Activated CD4-positive, alpha-beta T cell treated with anti-CD3 and anti-CD28 coated beads, Interleukin-2, amount 50 U/mL, for 48 hours (primary cell): ENCODE measurements around the gene TMEM240.
"Not testable (repeated sequence)": the region's sequence is repeated elsewhere in the genome, so short reads cannot be mapped to it uniquely, and the experiment has no call there.

Source experiments
- DNase-seq, 2 experiments: peaks; one replicate each; pipeline ENCODE4 v3.0.0-alpha.2; 2020

Gene TMEM240

DNA sequence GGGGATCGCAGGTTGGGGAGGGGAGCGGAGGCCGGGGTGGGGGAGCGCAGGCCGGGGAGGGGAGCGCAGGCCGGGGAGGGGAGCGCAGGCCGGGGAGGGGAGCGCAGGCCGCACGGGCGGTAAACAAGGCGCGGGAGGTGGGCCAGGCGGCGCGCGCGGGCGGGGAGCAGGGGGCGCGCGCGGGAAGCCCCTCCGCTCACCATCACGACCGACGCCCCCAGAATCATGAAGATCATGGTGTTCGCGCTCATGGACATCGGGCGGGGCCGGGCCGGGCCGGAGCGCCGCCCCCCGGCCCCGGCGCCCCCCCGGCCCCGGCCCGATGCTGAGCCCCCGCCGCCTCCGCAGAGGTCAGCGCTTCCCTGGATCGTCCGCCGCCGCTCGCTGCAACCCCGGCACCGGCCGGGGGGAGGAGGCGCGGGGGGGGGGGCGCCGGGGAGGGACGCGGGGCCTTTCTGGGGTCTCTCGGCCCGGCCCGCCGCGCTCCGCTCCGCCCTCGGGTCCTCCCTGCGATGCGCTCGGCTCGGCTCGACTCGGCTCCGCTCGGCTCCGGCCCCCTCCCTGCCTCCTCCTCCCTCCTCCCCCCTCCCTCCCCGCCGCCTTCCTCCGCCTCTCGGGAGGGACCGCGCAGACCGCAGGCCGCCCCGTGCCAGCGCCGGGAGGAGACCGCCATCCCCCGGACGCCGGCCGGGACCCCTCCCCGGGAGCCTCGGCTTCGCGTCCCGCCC is at the start of gene TMEM240:
TMEM240 (minus strand) TSS at position 535 of the 728 bp plus-strand sequence; CDS start at position 257, 278 bp downstream.
- peak; percentile 57 to 64 for DNase-seq

GRCh38 chr1:1583347-1584010 is 43.1 kb upstream of the TMEM240 start:
- no peak for DNase-seq

- DNase-seq: no peak
These were observed 42.3 kb upstream of the TMEM240 start for GRCh38 chr1:1582585-1583346.

DNA sequence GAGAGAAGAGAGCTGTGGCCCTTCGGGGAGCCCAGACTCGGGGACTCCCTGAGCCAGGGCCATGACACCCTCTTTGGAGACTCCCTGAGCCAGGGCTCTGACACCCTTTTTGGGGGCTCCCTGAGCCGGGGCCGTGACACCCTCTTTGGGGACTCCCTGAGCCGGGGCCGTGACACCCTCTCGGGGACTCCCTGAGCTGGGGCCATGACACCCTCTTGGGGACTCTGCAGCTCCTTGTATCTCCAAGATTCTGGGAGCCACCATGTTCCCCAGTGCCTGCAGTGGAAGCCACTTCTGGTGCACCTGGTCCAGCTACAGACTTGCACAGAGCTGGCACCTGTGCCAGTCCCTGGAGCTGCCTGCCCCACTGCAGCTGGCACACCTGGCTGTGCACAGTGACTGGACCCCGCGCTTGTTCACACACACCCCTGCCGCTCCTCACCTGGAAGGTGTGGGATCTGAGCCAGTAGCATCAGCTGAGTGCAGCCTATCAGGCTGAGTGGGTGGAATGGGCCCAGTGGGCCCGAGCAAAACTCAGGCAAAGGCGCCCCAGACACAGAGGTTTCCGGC is 38.0 kb upstream of the TMEM240 start:
- DNase-seq: no peak

GRCh38 chr1:1577367-1578011 is 37.1 kb upstream of the TMEM240 start:
- DNase-seq: no peak

DNA sequence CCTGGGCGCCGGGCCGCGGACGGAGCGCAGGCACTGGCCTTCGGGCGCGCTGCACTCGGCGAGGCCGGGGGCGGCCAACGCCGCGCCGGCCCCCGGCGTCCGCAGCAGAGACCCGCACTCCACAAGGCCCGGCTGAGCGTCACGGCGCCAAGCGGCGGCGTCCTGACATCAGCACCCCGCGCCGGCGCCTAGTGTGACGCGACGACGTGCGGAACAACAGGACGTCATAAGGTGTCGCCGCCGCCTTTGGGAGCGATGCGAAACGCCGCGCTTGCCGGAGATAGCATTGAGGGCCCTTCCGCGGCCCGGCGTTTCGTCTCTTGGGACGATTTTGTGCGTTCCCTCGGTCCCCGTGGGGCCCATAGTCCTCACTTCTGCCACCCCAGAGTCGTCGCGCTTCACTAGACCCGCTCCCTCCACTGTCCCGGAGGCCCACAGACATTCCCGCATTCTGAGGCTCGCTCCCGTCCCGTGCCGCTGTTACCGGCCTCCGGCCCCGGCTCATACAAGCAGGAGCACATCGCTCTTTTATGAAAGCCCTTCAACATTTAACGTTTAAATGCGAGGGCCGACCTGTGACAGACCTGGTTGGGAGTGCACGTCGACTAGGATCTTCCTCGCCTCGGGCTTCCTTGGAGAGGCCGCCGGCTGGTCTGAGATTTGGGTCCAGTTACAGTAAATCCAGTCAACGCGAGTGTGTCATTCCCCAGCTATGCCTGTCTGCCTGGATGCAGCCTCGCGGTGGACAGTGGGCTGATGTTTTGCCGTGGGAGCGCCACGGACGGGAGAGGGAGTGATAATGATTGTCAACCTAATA is 34.5 kb upstream of the TMEM240 start, which contains the start of gene SSU72:
SSU72 (minus strand) TSS at position 143 of the 817 bp plus-strand sequence. CDS start 306 bp downstream, outside the sequence.
- DNase-seq: peak; percentile 92 to 93

DNA sequence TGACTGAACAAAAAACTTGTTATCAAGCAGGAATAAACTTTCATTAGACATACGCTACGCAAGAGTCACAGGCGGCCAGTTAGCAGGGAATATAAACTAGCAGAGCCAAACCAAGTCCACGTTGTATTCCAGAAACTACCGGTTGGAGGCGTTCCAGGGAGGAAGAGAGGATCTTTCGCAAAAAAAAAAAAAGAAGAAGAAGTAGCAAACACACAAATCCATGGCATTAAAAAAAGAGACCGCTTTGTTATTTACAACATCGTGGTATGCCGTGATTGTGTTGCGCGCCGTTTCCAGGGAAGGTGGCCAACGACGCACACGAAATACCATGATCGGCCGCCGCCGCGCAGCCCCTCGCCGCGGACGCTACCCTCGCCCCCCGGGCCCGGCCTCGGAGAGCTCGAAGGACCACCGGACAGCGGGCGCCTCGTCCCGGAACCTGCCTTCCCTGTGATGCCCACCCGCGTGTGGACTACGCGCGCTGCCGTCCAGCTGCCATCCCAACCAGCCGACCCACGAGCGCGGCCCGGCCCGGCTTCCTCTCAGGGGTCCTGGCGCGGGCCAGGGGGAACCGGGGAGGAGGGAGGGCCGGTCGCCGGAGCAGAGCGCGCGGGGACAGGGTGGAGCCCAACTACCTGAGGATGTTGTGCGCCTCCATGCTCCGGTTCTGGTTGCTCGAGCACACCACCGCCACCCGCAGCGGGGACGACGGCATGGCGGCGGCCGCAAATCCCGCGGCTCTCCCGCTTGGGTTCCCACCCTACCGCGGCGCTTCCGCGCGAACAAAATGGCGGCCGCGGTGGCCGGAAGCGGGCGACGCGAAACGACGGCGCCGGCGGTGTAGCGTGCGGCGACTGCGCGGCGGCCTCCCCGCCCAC is 33.7 kb upstream of the TMEM240 start:
- DNase-seq: peak; percentile 67

DNA sequence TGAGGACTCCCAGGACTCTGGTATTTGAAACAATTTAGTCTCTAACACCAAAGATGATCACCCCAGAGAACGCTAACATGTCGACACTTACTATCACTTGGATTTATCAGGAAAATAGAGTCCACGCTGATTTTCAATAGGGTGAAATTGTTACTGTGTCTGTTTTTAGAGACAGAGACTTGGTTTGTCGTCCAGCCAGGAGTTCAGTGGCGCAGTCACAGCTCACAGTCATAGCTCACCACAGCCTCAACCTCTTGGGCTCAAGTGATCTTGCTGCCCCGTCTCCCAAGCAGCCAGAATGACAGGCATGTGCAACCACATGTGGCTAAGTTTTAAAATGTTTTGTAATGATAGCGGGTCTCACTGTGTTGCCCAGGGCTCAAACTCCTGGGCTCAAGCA is 28.9 kb upstream of the TMEM240 start:
- no peak for DNase-seq

- DNase-seq: no peak
These were observed 27.5 kb upstream of the TMEM240 start for GRCh38 chr1:1567891-1568291.

DNA sequence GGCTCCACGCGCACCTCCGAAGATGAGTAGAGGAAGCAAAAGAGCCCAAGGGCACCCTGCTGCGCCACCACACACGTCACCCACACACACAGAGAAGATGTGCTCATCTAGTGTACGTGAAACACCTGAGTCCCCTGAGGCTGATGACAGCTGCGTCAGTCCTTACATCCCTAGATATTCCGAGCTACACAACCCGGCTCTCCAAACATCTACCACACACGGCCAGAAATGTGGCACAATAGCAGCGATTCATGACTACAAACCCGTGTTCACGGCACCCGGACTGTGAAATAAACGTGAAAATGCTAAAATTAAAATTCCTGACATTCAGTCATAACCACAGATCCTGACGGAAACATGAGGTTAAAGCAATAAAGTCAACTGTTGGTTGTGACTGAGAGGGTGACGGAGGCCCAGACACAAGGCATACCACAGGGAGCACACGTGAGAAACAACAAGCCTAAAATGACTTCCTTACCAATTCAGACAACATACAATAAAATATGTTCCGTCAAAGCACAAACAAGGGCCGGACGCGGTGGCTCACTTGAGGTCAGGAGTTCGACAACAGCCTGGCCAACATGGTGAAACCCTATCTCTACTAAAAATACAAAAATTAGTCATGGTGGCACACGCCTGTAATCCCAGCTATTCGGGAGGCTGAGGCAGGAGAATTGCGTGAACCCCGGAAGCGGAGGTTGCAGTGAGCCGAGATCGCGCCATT is 26.9 kb upstream of the TMEM240 start:
- DNase-seq: no peak

DNA sequence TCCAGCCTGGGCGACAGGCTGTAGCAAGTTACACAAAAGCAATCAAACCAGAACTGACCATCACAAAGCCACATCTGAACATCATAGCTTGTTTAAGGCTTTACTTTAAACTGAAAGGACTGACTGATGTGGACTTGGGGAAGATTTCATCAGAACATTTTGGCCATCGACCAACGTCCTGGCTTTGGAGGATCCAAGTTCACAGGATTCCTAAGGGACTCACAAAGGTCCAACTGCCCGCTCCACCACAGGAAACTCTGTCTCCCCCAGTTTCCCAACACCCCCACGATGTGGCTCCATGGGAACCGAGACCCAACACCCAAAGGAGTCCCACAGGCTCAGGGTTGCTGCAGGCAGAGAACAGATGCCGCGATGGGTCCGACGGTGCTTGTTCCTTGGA is 24.9 kb upstream of the TMEM240 start:
- no peak for DNase-seq

DNA sequence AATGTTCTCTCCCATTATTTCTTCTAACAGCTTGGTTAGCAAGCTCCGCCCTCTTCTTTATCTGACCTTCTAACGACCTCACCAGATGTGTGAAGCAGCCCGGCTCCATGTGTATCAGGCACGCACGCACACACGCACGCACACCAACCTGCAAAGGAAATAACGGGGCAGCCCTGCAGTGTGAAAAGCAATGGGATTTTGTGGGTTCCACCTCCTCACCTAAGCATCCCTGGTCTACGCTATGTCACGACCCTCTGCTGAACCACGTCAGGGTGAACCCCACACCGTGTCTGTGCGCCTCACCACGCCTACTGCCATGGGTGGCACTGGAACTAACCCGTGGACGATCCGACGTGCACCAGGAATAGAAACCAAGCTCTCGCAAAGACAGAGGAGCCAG is 23.8 kb upstream of the TMEM240 start:
- no peak for DNase-seq

DNA sequence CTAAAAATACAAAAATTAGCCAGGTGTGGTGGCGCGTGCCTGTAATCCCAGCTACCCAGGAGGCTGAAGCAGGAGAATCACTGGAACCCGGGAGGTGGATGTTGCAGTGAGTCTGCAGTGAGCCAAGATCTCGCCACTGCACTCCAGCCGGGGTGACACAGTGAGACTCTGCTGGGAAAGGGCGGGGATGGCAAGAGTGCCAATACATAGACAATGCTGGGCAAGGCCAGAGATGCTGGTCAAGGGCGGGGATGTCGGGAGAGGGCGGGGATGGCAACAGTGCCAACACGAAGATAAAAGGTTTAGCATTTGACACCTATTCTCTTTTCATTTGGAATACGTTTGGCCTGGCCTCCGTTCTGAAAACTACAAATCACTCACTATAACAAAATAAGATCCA is 23.3 kb upstream of the TMEM240 start:
- DNase-seq: no peak

DNA sequence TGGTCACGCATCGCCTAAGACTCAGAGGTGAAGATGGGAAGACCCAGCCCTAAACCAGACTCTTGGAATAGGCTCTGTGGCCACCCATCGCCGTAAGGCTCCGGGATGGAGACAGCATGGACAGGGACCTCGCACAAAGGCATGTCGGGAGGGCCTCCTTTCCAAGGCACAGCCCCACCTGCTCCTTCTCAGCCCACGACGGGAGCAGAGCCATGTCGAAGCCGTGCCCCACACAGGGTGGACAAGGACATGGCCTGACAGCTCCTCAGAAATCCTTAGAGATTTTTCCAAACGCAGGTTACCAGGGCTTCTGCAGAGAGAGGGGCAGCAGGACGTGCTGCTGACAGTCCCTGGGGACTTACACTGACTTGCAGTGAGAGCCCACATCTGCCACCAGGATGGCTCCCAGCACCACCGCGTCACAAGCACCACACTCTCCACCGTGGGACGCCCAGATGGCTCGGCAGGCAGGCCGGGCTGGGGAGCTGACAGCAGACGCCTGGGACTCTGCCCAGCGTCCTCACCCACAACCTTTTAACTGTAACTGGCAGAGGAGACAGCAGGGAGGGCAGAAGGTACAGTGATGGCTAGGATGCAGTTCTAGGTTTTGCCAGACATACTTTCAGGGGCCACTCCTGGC is 22.3 kb upstream of the TMEM240 start:
- DNase-seq: no peak

DNA sequence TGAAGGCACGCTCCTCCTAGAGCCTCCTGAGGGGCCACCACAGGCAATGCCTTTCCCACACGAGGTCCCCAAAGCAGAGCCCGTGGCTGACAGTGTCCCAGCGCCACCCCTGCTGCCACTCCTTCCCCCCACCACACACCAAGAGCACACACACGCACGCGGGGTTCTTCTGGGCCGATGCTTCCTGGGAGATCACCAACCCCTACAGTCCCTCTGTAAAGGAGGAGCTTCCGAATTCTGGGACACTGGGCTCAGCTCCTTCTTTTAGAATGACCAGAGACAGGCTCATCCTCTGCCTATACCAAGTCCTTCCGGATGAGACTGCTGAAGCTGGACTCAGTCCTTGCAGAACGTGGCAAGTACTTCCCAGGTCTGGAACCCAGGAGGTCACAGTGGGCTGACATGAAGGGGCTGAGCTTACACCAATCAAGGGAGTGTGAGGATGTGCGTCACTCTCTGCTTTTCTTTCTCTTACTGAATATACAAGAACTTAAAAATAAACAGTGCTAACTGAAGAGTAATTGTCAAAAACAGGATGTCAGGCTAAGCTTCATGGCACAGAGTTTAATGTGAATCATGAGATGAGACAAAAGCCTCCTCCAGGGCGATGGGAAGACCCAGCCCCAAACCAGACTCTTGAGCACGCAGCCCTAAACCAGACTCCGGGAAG is 21.5 kb upstream of the TMEM240 start:
- DNase-seq: no peak

- DNase-seq: no peak
These were observed 19.8 kb upstream of the TMEM240 start for GRCh38 chr1:1560178-1560577.

DNA sequence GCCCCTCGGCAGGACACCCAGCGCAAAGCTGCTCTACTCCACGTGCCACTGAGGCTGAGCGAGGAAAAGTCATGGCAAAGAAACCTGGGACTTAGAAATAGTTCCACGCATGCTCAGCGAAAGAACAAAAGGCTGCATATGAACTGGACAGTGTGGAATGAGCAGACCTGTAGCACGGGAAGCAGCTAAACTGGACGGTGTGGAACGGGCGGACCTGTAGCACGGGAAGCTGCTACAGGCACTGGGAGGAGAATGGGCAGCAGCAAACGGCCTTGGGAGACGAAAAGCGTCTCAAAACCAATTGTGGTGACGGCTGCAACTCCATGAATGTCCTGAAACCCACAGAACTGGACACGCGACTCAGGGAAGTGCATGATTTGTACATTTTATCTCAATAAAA is 18.6 kb upstream of the TMEM240 start:
- no peak for DNase-seq

- no peak for DNase-seq
These were observed 18.2 kb upstream of the TMEM240 start for GRCh38 chr1:1558591-1558990.

DNA sequence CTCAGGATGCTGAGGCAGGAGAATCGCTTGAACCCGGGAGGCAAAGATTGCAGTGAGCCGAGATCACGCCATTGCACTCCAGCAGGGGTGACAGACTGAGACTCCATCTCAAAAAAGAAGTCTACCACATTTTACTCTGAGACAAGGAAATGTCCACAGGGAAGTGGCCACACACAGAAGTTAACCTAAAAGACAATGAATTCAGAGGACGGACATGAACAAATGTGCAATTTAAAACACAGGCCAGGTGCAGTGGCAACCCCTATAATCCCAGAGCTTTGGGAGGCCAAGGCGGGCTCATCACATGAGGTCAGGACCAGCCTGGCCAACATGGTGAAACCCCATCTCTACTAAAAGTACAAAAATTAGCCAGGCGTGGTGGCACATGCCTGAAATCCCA is 17.3 kb upstream of the TMEM240 start:
- DNase-seq: not testable (repeated sequence)
